ENCODE results near the gene SNRPD3.
"Not testable (repeated sequence)": the region's sequence is repeated elsewhere in the genome, so short reads cannot be mapped to it uniquely, and the experiment has no call there.

The SNRPD3 gene

DNA sequence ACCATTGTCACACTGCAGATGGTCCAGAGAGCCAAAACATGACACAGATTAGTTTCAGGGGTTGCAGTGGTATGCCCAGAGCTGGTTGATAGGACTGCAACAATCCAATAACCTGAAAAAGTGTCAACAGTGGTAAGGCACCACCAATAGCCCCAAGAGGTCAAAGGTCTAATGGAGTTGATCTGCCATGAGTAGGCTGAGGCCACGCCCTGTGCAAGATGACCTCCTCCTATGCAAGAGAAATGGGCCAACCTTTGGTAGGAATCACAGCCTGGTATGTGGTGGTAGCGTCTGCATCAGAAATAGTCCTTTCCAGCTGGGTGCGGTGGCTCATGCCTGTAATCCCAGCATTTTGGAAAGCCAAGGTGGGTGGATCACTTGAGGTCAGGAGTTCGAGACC is 20.5 kb upstream of the SNRPD3 start:
- DNase-seq: no peak

DNA sequence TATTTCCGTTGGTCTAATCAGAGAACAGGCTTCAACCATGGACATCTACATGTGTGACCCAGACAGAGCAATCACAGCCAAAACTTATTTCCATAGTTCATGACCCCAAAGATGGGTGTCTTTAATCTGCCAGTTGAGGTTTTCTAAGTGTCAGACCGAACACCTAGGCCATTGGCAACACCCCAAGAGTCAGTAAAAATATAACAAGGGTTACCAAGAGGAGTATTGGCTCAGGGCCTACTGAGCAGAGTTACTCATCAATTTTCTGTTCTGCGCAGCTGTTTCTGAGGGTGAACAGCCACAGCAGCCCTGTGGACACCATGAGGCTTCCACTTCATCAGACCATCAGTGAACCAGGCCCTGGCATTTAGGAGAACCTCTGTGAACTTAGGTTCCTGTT is 19.7 kb upstream of the SNRPD3 start:
- DNase-seq: no peak

DNA sequence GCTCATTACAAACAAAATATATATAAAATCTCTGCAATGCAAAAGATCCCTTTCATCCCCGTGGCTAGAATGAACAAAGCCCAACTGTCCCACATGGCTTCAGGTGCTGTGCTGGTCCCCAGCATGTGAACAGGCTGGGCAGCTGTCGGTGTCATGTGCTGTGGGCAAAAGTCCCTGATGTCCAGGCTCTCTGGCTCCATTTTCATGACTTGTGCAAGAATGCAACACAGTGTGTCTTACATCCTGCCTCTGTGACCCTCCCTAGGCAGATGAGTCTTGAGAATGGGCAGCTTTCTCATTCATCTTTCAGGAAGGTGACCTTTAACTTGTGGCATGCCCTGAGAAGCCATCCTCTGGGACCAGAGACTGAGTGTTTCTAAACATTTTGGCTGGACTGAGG is 15.3 kb upstream of the SNRPD3 start:
- DNase-seq: no peak

DNA sequence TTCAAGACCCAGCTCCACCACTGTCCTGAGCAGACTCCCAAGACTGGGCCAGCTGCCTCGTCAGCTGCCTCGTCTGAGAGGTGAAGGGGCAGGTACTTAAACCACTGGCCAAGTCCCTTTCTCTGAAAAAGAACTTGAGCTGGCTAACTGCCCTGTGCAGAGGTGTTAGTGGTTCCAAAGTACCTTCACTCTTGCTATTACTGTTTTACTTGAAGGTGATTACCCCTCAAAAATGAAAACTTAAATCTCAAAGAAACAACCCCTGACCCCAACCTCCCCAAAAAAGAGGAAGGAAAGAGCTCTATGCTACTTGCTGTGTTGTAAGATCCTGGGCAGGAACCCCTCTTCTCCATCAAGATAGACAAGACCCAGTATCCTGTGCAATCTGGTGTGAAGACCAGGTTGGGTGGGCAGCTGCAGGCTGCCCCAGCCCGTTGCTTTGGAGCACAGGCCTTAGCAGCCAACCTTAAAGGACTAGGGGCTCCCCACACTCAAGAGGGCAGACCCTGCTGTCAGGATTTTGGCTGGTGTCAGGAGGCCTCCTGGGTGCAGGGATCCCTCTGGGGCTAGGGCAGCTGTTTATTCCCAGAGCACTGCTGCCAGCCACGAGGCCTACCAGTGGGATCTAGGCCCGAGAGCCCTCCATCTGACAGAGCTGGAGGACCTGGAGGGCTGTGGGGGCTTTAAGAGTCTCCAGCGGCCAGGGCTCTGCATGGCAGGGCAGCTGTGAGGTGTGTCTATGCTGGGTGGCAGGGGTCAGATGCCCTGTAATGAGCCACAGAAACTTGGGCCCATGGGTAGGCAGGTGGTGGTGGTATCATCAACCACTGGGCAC is 13.9 kb upstream of the SNRPD3 start:
- no peak for DNase-seq

- no peak for DNase-seq
Observed at GRCh38 chr22:24542641-24543040, 13.2 kb upstream of the SNRPD3 start.

- DNase-seq: no peak
Observed at GRCh38 chr22:24543185-24543601, 12.6 kb upstream of the SNRPD3 start.

GRCh38 chr22:24543679-24544243 is 12.0 kb upstream of the SNRPD3 start:
- no peak for DNase-seq

- DNase-seq: no peak
Observed at GRCh38 chr22:24548812-24549211, 7.0 kb upstream of the SNRPD3 start.

DNA sequence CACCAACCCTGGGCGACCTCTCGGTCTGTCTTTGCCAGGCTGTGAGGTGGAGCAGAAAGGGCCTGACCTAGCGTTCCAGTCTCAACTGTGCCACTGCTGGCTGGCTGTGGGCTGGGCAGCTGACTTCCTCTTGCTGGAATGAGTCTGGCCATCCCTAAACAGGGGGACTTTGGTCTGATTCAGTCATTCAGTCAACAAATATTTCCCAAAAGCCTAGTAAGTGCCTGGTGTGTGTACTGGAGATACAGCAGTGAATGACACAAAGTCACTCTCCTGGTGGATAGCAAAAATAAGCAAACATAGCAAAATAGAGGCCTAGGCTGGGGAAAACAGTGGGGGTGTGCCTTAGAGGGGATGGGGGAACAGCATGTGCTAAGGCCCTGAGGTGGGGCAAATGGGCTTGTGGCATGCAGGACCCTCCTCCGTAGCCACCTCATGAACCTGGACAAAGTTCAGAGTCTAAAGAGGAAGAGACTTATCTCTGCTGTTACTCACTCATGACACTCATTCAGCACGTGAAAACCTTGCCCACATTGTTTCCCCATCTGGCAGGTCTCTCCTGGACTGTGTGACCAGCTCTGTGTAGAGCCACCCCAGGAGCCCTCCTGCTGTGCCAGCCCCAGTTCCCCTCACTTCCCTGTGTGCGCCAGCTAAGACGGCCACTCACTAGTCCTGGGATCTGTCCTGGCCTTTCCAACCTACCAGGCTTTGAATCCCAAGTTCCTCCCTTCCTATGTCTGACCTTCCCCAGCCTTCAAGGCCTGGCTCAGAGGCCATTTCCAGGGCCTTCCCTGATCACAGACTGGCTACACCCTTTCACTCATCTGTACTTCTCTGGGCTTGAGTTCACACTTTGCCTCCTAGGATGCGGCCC is 5.5 kb upstream of the SNRPD3 start:
- DNase-seq: no peak

DNA sequence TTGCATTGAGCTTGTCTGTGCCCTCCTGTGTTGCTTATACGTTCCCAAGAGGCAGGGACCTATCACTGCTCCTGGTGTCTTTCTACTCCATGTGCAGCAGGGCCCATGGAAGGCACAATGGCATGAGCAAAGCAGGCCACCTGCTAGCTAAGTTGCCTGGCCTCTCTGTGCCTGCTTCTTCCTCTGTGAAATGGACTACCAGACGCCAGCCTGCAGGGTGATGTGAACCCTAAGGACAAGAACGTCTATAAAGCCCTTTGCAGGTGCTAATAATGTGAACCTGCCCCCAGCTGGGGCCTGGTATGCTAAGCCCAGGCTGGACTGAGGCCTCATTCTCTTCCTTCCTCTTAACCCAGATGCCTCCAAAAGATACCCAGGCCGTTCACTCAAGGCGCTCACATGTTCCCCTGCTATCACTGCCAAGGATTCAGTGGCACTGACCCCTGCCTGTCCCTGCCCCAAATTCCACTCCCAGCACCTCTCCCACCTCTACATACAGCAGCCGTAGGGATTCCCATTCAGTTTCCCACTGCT is 4.8 kb upstream of the SNRPD3 start:
- DNase-seq: no peak

- not testable (repeated sequence) for DNase-seq
Observed at GRCh38 chr22:24552503-24553286, 3.1 kb upstream of the SNRPD3 start.

- DNase-seq: no peak
Observed at GRCh38 chr22:24553597-24554312, 2.0 kb upstream of the SNRPD3 start.

GRCh38 chr22:24554313-24555164 is 1.3 kb upstream of the SNRPD3 start, which contains the start of gene GUCD1:
GUCD1 (minus strand) TSS chr22:24555138; CDS start chr22:24554991, 147 bp downstream.
- no peak for DNase-seq

- no peak for DNase-seq
Observed at GRCh38 chr22:24559471-24559870, 3.7 kb downstream of the SNRPD3 start.

GRCh38 chr22:24563246-24563645 is 7.4 kb downstream of the SNRPD3 start:
- DNase-seq: no peak

- DNase-seq: no peak
Observed at GRCh38 chr22:24564376-24565058, 8.7 kb downstream of the SNRPD3 start.

- DNase-seq: no peak
Observed at GRCh38 chr22:24565077-24565476, 9.3 kb downstream of the SNRPD3 start.

DNA sequence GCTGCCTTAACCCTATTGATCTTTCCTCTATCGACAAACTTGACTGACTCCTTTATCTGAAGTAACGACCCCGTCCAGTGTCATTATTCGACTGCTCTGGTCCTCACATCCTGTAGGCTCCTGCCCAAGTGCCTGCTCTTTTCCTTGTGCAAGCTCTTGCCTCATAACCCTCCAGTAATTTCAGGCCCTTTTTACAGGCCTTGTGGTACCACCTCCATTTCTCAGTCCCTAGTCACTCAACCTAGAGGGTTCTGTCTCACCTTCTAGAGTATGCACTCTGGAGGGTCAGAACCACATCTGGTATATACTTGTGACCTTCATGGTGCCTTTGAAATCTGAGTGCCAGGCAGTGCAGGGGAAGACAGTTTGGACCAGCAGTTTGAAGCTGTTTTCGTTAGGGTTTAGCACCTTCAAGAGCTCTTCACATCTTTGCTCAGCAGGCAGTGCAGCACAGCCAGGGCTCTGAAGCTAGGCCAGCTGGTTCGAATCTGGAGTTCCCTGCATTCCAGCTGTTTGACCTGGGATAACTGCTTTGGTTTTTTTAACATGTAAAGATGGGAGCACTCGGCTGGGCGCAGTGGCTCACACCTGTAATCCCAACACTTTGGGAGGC is 11.2 kb downstream of the SNRPD3 start:
- no peak for DNase-seq

- DNase-seq: no peak
Observed at GRCh38 chr22:24567668-24568067, 11.9 kb downstream of the SNRPD3 start.

DNA sequence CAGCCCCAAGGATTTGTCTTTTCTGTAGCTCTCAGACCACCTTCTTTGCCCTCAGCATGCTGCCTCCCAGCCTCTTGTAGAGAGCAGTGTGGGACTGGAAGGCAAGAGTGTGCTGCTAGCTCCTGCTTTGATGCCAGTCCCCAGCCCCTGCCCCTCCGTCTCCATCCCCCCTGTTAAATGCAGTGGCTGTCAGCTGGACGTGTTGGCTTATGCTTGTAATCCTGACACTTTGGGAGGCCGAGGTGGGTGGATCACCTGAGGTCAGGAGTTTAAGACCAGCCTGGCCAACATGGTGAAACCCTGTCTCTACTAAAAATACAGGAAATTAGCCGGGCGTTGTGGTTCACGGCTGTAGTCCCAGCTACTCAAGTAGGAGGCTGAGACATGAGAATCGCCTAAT is 15.5 kb downstream of the SNRPD3 start:
- DNase-seq: no peak
